Vagina (tissue), 2 donors: ENCODE results near the gene LPCAT1.

Experiments used
- CTCF ChIP-seq, 3 experiments: fragments of 450-650 bp in 2 of 3; fragments of 200-600 bp in 1 of 3; sonication (generic) in 1 of 3; IDR thresholded peaks; one replicate each; pipeline ENCODE4 v1.5.1; 2017 to 2019; ENCODE audit warnings: antibody characterized with exemption in 3 of 3, mild to moderate bottlenecking in 2 of 3, moderate library complexity in 2 of 3
- POLR2A ChIP-seq, 2 donors: fragments of 450-650 bp; IDR thresholded peaks; one replicate each; pipeline ENCODE4 v1.6.1; 2017; ENCODE audit warnings: antibody characterized with exemption in 2 of 2, mild to moderate bottlenecking in 2 of 2, moderate library complexity in 2 of 2

- TF ChIP-seq CTCF (IDR thresholded peaks at IDR 0.05) (no peak), POLR2A (IDR thresholded peaks at IDR 0.05) (no peak)
Measured at GRCh38 chr5:1520791-1521453, 2.8 kb downstream of the LPCAT1 start.
